Left lung (tissue), 10 donors: ENCODE measurements around the gene GOSR2. TPM values are rescaled to one million over a fixed set of nuclear protein-coding genes. Genes with fewer than 3 reads are reported as not detected.

ENCODE experiments used
- ATAC-seq: fragments of 200-7000 bp; cut with Tn5 transposase; one replicate; pipeline ENCODE4 v1.9.1; 2020; ENCODE audit warnings: moderate library complexity
- DNase-seq, 4 donors: peaks; one replicate each; pipeline ENCODE4 v3.0.0-alpha.2; 2013 to 2020
- H3K27ac ChIP-seq, 2 donors: fragments of 200-600 bp; sonication (generic) in 1 of 2; one replicate each; pipeline versions ENCODE4 v1.5.0 to v1.8.0; 2020 to 2021
- H3K27me3 ChIP-seq, 2 donors: fragments of 200-600 bp; sonication (generic) in 1 of 2; one replicate each; pipeline versions ENCODE4 v1.5.0 to v1.8.0; 2020 to 2021
- H3K36me3 ChIP-seq, 2 donors: fragments of 200-600 bp; sonication (generic) in 1 of 2; one replicate each; pipeline versions ENCODE4 v1.5.0 to v1.8.0; 2020 to 2021
- H3K4me1 ChIP-seq, 2 donors: fragments of 200-600 bp; one replicate each; pipeline ENCODE4 v1.8.0; 2021
- H3K4me3 ChIP-seq, 2 donors: fragments of 200-600 bp; sonication (generic) in 1 of 2; one replicate each; pipeline versions ENCODE4 v1.5.0 to v1.8.0; 2020 to 2021; ENCODE audit warnings: mild to moderate bottlenecking in 1 of 2
- H3K9me3 ChIP-seq, 2 donors: fragments of 200-600 bp; sonication (generic) in 1 of 2; one replicate each; pipeline versions ENCODE4 v1.5.0 to v1.8.0; 2020 to 2021
- intact Hi-C, 2 donors: fragments of 100-400 bp; cut with DNase I; formaldehyde crosslinking; loops; one replicate each; pipeline versions ENCODE4 v1.11.2 to v1.14.2; 2022
- polyA plus RNA-seq, 6 donors: library from polyadenylated mRNA; unstranded; fragments of 120-200 nt; gene quantifications; one replicate each; pipeline ENCODE4 v1.2.1, GENCODE V29; 2013; ENCODE audit not compliant: insufficient read length in 6 of 6
- total RNA-seq, 2 donors: library from RNA; stranded (reverse); fragmentation: NEBNext Ultra II Directional; extraction: Animal tissue kit (Norgen Biotek cat#: 25700); gene quantifications; one replicate each; pipeline ENCODE4 v1.2.1, GENCODE V29; 2021
- TF ChIP-seq, protein P1 (sequence below), 2 donors: fragments of 200-600 bp; sonication (generic) in 1 of 2; IDR thresholded peaks; one replicate each; pipeline versions ENCODE4 v1.5.0 to v1.8.0; 2021; ENCODE audit warnings: antibody characterized with exemption in 2 of 2
- donor health status: DM: no; HTN: yes; CAD: no.
- donor health status: DM: no; HTN: no; CAD: no.

GOSR2 gene
- total and polyA plus RNA-seq, 8 donors = 42.5 to 67.4 (median 47.6) TPM

DNA sequence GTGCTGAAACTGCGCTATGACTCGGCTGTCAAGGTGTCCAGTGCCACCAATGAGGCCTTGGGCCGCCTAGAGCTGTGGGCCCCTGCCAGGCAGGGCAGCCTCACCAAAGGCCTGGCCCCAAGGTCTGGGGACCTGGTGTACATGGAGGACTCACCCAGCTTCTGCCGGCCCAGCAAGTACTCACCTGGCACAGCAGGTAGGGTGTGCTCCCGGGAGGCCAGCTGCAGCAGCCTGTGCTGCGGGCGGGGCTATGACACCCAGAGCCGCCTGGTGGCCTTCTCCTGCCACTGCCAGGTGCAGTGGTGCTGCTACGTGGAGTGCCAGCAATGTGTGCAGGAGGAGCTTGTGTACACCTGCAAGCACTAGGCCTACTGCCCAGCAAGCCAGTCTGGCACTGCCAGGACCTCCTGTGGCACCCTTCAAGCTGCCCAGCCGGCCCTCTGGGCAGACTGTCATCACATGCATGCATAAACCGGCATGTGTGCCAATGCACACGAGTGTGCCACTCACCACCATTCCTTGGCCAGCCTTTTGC is 46.5 kb upstream of the GOSR2 start:
- Histone ChIP-seq H3K4me1 (peaks cover 0 to 37% of the 10 kb centered on the region in 2 donors), H3K4me3 (no peak overlapping the region), H3K27ac (no peak overlapping the region), H3K27me3 (no peaks in the 10 kb centered on the region), H3K36me3 (no peaks in the 10 kb centered on the region), H3K9me3 (no peaks in the 10 kb centered on the region)
- intact Hi-C loops = no loop called here
- DNase-seq (peak in 1 of 4 donors; percentile 24), ATAC-seq (peak; percentile 82)
- TF ChIP-seq, protein P1, sequence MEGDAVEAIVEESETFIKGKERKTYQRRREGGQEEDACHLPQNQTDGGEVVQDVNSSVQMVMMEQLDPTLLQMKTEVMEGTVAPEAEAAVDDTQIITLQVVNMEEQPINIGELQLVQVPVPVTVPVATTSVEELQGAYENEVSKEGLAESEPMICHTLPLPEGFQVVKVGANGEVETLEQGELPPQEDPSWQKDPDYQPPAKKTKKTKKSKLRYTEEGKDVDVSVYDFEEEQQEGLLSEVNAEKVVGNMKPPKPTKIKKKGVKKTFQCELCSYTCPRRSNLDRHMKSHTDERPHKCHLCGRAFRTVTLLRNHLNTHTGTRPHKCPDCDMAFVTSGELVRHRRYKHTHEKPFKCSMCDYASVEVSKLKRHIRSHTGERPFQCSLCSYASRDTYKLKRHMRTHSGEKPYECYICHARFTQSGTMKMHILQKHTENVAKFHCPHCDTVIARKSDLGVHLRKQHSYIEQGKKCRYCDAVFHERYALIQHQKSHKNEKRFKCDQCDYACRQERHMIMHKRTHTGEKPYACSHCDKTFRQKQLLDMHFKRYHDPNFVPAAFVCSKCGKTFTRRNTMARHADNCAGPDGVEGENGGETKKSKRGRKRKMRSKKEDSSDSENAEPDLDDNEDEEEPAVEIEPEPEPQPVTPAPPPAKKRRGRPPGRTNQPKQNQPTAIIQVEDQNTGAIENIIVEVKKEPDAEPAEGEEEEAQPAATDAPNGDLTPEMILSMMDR (IDR thresholded peaks at IDR 0.05) = peak in 1 of 2 donors; percentile 23

DNA sequence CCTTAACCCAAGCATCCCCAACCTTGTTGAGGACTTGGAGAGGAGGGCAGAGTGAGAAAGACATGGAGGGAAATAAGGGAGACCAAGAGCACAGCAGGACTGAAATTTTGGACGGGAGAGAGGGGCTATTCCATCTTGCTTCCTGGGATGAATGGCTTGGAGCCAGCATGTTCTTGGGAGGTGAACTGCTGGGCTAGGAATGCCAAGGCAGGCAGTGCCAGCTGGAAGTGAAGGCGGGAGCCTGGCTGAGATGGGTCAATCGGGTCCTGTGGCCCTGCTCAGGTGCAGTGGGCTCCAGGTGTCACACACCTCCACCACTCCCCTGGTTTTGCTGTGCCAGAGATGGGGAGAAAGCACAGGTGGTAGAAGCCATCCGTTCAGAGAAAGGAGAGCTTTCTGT is 46.0 kb upstream of the GOSR2 start:
- intact Hi-C loops = no loop called here
- no peaks in the 10 kb centered on the region for H3K36me3 ChIP-seq
- H3K9me3 ChIP-seq = no peaks in the 10 kb centered on the region
- TF ChIP-seq, protein P1 (IDR thresholded peaks at IDR 0.05) = no peak
- no peak for ATAC-seq
- peaks cover 0 to 37% of the 10 kb centered on the region in 2 donors for H3K4me1 ChIP-seq
- H3K4me3 ChIP-seq = no peak overlapping the region
- no peak for DNase-seq
- no peaks in the 10 kb centered on the region for H3K27me3 ChIP-seq
- H3K27ac ChIP-seq = peak overlapping the region in 1 of 2 donors; percentile 85

DNA sequence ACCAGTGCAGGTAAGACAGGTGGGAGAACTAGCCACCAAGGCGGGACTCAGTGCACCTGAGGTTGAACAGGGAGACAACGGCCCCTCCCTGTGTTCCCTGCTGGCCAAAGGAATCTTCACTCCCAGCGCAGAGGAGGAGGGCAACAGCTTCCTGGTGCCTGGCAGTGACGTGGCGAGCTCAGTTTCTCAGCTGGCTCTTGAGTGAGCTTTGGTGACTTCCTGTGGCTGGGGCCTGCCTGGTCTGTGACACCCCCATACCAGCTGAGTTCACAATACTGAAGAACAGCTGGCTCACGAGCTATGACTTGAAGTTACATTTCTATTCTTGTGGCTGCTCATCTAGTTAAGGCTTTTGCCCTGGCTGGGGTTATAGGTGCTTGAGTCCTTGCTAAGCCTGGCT is 45.5 kb upstream of the GOSR2 start:
- ATAC-seq = peak; percentile 24
- TF ChIP-seq, protein P1 (IDR thresholded peaks at IDR 0.05) = no peak
- H3K27ac ChIP-seq = peak overlapping the region; percentile 8 to 85

DNA sequence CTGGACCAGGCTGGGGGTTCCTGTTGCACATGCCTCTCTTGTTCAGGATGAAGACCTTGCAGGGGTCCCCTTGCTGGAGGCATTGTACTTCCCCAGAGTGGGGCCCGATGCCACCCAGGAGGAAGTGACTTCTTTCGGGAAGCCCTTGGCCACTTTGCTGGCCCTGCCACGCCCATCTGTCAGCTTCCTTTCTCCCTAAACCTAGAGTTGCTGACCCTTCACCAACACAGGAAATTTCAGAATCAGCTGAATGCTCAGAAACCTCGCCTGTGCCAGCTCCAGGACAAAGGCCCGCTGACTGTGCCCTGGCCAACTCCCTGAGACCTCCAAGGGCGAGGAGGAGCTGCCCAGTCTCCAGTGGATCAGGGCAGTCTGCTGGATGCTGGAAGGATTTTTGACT is 44.9 kb upstream of the GOSR2 start:
- ATAC-seq (peak; percentile 62), DNase-seq (peak in 2 of 4 donors; percentile 72 to 88)
- H3K4me1 ChIP-seq = peaks cover 0 to 37% of the 10 kb centered on the region in 2 donors
- no peak overlapping the region for H3K4me3 ChIP-seq
- peak overlapping the region; percentile 8 to 85 for H3K27ac ChIP-seq
- H3K27me3 ChIP-seq = no peaks in the 10 kb centered on the region
- H3K9me3 ChIP-seq = no peaks in the 10 kb centered on the region
- TF ChIP-seq, protein P1 (IDR thresholded peaks at IDR 0.05) = no peak
- no peaks in the 10 kb centered on the region for H3K36me3 ChIP-seq
- intact Hi-C loops = no loop called here

More for the DNA sequence above, 45.5 kb upstream of the GOSR2 start:
- no peaks in the 10 kb centered on the region for H3K36me3 ChIP-seq
- DNase-seq = no peak
- H3K9me3 ChIP-seq = no peaks in the 10 kb centered on the region
- peaks cover 0 to 37% of the 10 kb centered on the region in 2 donors for H3K4me1 ChIP-seq
- H3K27me3 ChIP-seq = no peaks in the 10 kb centered on the region
- intact Hi-C loops = no loop called here
- H3K4me3 ChIP-seq = no peak overlapping the region

DNA sequence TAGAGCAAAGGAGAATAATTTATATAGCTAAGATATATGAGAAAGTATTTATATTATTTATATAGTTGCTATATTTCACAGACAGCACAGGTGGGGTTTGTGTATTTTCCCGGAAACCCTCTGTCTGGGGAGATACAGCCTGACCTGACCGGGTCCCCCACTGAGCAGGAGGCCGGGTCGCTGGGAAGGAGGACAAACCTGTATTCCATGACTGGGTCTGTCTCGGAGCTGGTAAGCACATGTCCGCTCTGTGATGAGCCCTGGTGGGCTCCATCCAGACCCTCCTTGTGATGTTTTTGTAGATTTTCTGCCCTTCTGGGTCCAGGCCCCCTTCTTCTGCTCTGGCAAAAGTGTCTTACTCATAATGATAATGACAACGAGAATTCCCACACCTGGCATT is 43.9 kb upstream of the GOSR2 start:
- intact Hi-C loops = no loop called here
- DNase-seq = no peak

More for the DNA sequence above, 43.9 kb upstream of the GOSR2 start:
- Histone ChIP-seq H3K27me3 (peaks cover 0 to under 1% of the 10 kb centered on the region in 2 donors), H3K4me3 (no peak overlapping the region), H3K4me1 (peaks cover 0 to 37% of the 10 kb centered on the region in 2 donors), H3K36me3 (no peaks in the 10 kb centered on the region), H3K27ac (peak overlapping the region in 1 of 2 donors; percentile 85), H3K9me3 (no peaks in the 10 kb centered on the region)
- TF ChIP-seq, protein P1 (IDR thresholded peaks at IDR 0.05) = no peak
- no peak for ATAC-seq
